HPDE6-E6E7 (cell line): Measurements from ENCODE around the gene CDT1.
A peak's percentile ranks its signal among the peaks of the same experiment; 100 is the strongest.

Experiments used
- DNase-seq: peaks from one replicate; pipeline ENCODE4 v3.0.0; 2011; ENCODE audit warnings: missing footprints; ENCODE audit errors: extremely low spot score

CDT1 gene

DNA sequence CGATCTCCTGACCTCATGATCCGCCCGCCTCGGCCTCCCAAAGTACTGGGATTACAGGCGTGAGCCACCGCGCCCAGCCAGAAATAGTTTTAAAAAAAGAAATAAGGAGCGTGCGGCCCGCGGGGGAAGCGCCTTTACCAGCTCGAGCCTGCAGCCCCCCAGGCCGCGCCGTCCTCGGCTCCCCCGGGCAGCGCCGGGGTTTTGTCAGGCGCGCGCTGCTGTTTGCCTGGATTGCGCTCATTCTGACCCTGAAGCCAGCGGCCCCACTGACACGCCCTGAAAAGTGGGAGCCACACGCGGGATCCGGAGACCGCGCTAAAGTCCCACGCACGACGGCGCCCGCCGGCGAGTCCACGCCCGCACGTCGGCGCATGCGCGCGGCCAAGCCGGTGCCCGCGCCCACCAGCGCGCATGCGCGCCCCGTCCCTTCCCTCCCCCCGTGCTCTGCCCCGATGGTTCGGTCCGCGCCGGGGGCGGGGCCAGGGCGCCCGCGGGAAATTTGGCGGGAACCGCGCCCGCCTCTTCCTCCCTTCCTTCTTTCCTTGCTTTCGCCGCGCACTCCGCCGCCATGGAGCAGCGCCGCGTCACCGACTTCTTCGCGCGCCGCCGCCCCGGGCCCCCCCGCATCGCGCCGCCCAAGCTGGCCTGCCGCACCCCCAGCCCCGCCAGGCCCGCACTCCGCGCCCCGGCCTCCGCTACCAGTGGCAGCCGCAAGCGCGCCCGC is at the start of gene CDT1:
TSS of gene CDT1 (plus strand) at position 526 of the 724 bp plus-strand sequence. CDS start at position 569, 43 bp downstream.
- DNase-seq, result peak; percentile 97

GRCh38 chr16:88754109-88754911 is 49.3 kb upstream of the CDT1 start:
- no peak for DNase-seq

DNA sequence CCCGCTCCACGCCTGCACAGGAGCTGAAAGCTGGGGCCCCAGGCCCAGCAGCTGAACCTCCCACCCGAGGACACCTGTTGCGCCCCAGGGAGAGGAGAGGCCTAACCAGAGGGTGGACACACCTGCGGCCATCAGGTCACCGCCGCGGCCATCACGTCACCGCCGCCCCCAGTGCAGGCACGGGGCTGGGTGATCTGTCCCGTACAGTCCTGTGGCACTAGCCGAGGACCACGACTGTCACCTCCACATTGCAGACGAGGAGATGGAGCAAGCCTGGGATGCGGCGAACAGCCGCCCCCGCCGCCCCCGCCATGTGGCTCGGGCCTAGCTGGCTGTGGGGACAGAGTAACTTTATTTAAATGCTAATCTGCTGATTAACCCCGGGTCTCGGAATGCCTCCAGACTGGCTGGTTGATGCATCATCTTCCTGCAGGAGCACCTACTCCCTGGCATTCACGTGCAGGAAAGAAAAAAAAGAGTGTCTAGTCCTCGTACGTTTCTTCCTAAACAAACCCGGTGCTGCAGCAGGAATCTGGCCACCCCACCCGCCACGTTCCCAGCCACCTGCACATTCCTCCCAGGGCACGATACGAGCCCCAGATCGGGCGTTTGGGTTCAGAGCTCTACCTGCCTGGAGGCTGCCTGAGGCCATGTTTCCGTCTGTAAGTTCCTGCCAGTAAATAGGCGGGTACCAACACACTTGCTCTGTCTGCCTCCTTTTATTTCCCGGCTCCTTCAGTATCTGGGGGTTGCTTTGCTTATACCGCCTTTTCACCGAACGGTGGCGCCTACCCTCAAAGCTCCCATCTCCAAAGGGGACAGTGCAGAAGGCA is 48.5 kb upstream of the CDT1 start:
- DNase-seq, result peak; percentile 80

DNA sequence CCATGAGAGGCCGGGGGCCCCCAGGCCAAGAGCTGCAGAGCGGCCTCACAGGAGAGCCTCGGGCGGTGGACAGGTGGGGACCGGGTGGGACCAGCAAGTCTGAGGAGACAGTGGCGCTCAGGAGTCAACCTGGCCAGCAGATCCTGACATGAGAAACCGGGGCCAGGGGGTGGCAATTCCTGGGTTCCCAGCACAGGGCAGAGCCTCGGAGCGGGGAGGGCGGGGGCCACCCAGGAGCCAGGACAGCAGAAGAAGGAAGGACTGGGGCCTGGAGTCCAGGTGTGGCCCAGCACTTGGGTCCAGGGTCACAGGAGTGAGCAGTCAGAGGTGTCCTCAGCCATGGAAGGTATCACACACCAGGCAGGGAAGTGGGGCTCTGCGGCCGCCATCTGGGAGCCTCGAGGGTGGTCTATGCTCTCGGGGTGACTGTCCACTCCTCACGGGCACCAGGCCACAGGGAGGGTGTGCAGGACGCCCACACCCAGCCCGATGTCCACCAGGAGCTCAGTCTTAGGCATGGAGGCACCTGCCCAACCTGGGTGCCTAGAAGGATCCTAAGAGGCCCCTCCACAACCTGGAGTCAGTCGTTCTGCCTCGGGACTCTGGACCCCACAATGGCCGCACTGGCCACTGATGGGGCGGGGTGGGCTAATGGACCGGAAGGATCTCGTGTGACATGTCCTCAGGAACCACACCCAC is 47.7 kb upstream of the CDT1 start:
- DNase-seq, result no peak

GRCh38 chr16:88758227-88758943 is 45.2 kb upstream of the CDT1 start:
- no peak for DNase-seq

DNA sequence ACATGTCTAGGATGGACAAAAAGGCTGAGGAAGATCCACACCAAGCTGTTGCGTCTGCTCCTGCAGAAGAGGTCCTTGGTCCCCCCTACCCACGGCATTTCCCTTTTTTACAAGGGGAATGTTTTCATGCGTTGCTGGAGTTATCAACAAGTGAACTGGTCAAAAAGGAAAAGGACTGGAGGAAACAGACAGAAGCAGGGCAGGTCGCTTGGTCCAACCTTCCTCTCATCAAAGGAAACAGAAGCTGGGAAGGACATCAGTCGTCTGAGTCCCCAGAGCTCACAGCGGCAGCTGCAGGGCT is 44.7 kb upstream of the CDT1 start:
- no peak for DNase-seq

- no peak for DNase-seq
Observed at GRCh38 chr16:88759245-88759975, 44.2 kb upstream of the CDT1 start.

GRCh38 chr16:88759976-88760350 is 43.6 kb upstream of the CDT1 start:
- no peak for DNase-seq

- DNase-seq, result no peak
Observed at GRCh38 chr16:88760424-88761142, 43.0 kb upstream of the CDT1 start.

GRCh38 chr16:88761143-88761534 is 42.5 kb upstream of the CDT1 start:
- no peak for DNase-seq

DNA sequence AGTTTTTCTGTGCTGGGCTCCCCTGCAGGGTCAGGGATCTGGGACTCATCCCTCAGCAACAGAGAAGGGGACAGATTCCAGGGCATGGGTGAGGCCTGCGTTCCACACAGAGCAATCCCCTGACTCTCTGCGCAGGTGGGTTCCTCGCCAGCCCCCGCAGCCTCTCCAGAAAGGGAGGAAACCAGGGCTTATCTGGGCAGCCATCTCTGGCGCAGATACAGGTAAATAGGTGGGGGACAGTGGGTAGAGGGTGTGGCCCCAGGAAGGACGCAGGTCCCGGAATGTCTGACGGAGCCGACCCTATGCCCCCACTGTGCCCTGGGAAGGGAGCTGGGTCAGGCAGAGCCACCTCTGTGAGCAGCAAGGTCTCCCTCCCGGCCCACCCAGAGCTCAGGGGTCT is 41.8 kb upstream of the CDT1 start:
- no peak for DNase-seq

- no peak for DNase-seq
Observed at GRCh38 chr16:88762258-88762870, 41.2 kb upstream of the CDT1 start.

- no peak for DNase-seq
Observed at GRCh38 chr16:88762941-88763340, 40.6 kb upstream of the CDT1 start.

GRCh38 chr16:88763502-88764053 is 40.0 kb upstream of the CDT1 start:
- no peak for DNase-seq

DNA sequence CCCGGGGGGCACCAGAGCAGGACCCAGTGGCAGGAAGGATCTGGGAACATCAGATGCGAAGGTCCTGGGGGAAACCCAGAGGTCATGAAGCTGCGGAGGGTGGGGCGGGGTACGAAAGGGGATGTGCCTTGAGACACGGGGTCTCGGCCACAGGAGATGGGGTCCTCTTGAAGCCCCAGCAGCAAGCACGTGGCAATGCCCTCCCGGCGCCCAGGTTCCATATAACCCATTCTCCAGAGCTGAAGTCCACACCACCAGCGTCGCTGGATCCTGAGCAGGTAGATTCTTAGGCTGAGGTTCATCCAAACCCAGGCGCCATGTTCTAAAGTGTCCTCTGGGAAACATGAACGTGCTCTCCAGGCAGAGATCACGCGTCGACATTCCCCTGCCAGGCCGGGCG is 39.5 kb upstream of the CDT1 start:
- no peak for DNase-seq

DNA sequence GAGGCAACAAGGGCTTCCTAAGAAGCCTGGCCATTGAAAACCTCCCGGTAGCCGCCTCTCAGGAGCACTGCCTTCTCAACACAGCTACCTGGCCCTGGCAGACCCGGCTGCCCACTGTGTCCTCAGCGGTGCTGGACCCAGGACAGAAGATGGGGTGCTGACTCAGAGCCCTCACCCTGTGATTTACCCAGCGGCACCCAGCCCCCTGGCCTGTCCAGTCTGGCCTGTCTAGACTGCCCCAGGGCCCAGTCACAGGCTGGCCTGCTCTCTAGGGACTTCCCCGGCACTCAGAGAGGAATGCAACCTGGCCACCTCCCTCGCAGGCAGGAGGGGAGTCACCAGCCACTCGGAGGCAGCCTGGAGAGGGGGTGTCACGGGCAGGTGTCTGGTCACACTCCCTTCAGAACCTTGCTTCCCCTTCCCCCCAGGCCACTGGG is 38.7 kb upstream of the CDT1 start:
- peak; percentile 96 for DNase-seq

DNA sequence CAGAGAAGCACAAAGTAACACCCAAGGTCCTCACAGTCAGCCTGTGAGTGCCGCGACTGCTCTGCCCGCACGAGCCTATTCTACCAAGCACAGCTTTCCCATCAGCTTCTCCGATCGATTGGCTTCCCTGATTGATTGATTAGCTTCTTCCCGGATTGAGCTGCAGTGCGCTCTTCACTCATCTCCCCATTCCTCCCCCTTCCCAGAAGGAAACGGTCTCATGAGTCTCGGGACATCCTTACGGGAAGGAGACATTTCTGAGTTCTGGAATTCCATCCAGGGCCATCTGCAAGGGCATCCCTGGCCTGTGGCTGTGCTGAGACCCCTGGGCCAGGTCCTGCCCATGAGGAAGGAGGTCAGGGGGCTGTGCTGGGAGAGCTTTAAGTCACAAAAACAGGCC is 36.6 kb upstream of the CDT1 start:
- DNase-seq, result no peak

GRCh38 chr16:88767546-88768070 is 36.0 kb upstream of the CDT1 start:
- no peak for DNase-seq
